ENCODE data around the gene DLG2.

DNA sequence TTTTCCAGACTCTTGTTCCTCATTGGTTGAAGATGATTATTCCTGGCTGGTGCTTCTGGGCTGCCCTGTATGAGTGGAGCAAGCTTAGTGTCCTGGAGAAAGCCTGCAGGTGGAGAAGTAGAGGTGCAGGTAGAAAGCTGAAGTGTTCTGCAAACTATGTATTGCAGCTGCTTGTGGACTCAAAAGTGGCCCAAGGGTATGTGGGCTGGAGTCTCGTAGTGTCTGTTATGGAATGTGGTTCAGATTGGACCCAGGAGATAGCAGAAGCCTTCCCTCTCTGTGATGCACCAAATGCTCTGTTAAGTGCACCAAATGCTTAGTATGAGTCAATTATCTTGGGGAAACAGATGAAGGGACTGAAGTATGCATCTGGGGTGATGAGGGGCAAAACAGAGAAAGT is 2218.2 kb downstream of the DLG2 start:
- no peak for TF ChIP-seq POLR2A (IDR thresholded peaks at IDR 0.05)
- TF ChIP-seq CTCF (IDR thresholded peaks at IDR 0.05), result no peak
